H9 (cell line): ENCODE data around the gene LRRFIP2. TPM values are rescaled to one million over a fixed set of nuclear protein-coding genes. Genes with fewer than 3 reads are reported as not detected.

Experiments
- DNase-seq: peaks from one replicate; pipeline ENCODE4 v3.0.0-alpha.2; 2017
- H2AFZ ChIP-seq: one replicate; pipeline ENCODE4 v1.6.1; 2013; ENCODE audit warnings: mild to moderate bottlenecking, low read length, control low read depth, moderate library complexity
- H2AK5ac ChIP-seq: 2 replicates; pipeline ENCODE4 v1.6.1; 2013; ENCODE audit warnings: low read length, control low read depth, mixed read lengths; ENCODE audit not compliant: insufficient read length
- H2BK120ac ChIP-seq: one replicate; pipeline ENCODE4 v1.6.1; 2013; ENCODE audit warnings: low read depth, mild to moderate bottlenecking, low read length, control low read depth, inconsistent platforms; ENCODE audit not compliant: poor library complexity, severe bottlenecking
- H2BK12ac ChIP-seq: 2 replicates; pipeline ENCODE4 v1.6.1; 2013; ENCODE audit warnings: low read length, control low read depth, mixed read lengths, low read depth; ENCODE audit not compliant: insufficient read length
- H2BK15ac ChIP-seq: 2 replicates; pipeline ENCODE4 v1.6.1; 2013; ENCODE audit warnings: low read depth, low read length, control low read depth
- H2BK20ac ChIP-seq: one replicate; pipeline ENCODE4 v1.6.1; 2013; ENCODE audit warnings: low read depth, mild to moderate bottlenecking, low read length, control low read depth, inconsistent platforms; ENCODE audit not compliant: poor library complexity, severe bottlenecking
- H2BK5ac ChIP-seq: 2 replicates; pipeline ENCODE4 v1.6.1; 2013; ENCODE audit warnings: low read length, control low read depth, mixed read lengths; ENCODE audit not compliant: insufficient read length
- H3K14ac ChIP-seq: 2 replicates; pipeline ENCODE4 v1.6.1; 2013; ENCODE audit warnings: low read length, control low read depth; ENCODE audit not compliant: insufficient read depth
- H3K18ac ChIP-seq: 2 replicates; pipeline ENCODE4 v1.6.1; 2013; ENCODE audit warnings: low read depth, mild to moderate bottlenecking, mixed read lengths, low read length, control low read depth; ENCODE audit not compliant: insufficient read length
- H3K23ac ChIP-seq: 2 replicates; pipeline ENCODE4 v1.6.1; 2013; ENCODE audit warnings: low read length, control low read depth, mixed read lengths, low read depth; ENCODE audit not compliant: insufficient read length
- H3K23me2 ChIP-seq: 2 replicates; pipeline ENCODE4 v1.6.1; 2013; ENCODE audit warnings: low read depth, mild to moderate bottlenecking, mixed read lengths, low read length, control low read depth; ENCODE audit not compliant: insufficient read length, poor library complexity, severe bottlenecking
- H3K27ac ChIP-seq: 2 replicates; pipeline ENCODE4 v1.5.1; 2013; ENCODE audit warnings: low read length, control low read depth, mixed read lengths, low read depth; ENCODE audit not compliant: insufficient read length
- H3K27me3 ChIP-seq: 2 replicates; pipeline ENCODE4 v1.6.1; 2013; ENCODE audit warnings: low read length, control low read depth, inconsistent platforms; ENCODE audit not compliant: insufficient read depth
- H3K4ac ChIP-seq: 2 replicates; pipeline ENCODE4 v1.6.1; 2013; ENCODE audit warnings: low read depth, mild to moderate bottlenecking, control low read depth, inconsistent platforms, low read length, moderate library complexity
- H3K4me1 ChIP-seq: 2 replicates; pipeline ENCODE4 v1.6.1; 2013; ENCODE audit warnings: low read length, control low read depth, inconsistent platforms; ENCODE audit not compliant: insufficient read depth
- H3K4me2 ChIP-seq: 2 replicates; pipeline ENCODE4 v1.6.1; 2013; ENCODE audit warnings: low read length, control low read depth, mixed read lengths; ENCODE audit not compliant: insufficient read length, insufficient read depth
- H3K56ac ChIP-seq: 2 replicates; pipeline ENCODE4 v1.6.1; 2013; ENCODE audit warnings: low read depth, mild to moderate bottlenecking, mixed read lengths, low read length, control low read depth; ENCODE audit not compliant: insufficient read length
- H3K79me1 ChIP-seq: 2 replicates; pipeline ENCODE4 v1.6.1; 2013; ENCODE audit warnings: low read depth, mild to moderate bottlenecking, moderate library complexity, low read length, control low read depth, inconsistent platforms; ENCODE audit not compliant: insufficient read depth, poor library complexity, severe bottlenecking
- H3K79me2 ChIP-seq: 2 replicates; pipeline ENCODE4 v1.6.1; 2013; ENCODE audit warnings: low read length, control low read depth, inconsistent platforms; ENCODE audit not compliant: insufficient read depth
- H3K9ac ChIP-seq: 2 replicates; pipeline ENCODE4 v1.6.1; 2013; ENCODE audit warnings: low read length, control low read depth, mixed read lengths; ENCODE audit not compliant: insufficient read length; ENCODE audit errors: extremely low read depth
- H3K9me3 ChIP-seq: one replicate; pipeline ENCODE4 v1.6.1; 2013; ENCODE audit warnings: low read depth, low read length, inconsistent platforms; ENCODE audit not compliant: control insufficient read depth
- H3T11ph ChIP-seq: one replicate; pipeline ENCODE4 v1.6.1; 2013; ENCODE audit warnings: mild to moderate bottlenecking, low read length, control low read depth, inconsistent platforms
- H4K20me1 ChIP-seq: one replicate; pipeline ENCODE4 v1.6.1; 2013; ENCODE audit not compliant: control insufficient read depth, insufficient read length, insufficient read depth
- H4K5ac ChIP-seq: 2 replicates; pipeline ENCODE4 v1.6.1; 2013; ENCODE audit warnings: low read depth, mild to moderate bottlenecking, mixed read lengths, low read length, control low read depth; ENCODE audit not compliant: insufficient read length
- H4K8ac ChIP-seq: replicated peaks from 2 replicates; pipeline ENCODE4 v1.6.1; 2013; ENCODE audit warnings: low read length, control low read depth, mixed read lengths, low read depth; ENCODE audit not compliant: insufficient read length
- H4K91ac ChIP-seq: 2 replicates; pipeline ENCODE4 v1.6.1; 2013; ENCODE audit warnings: low read depth, mild to moderate bottlenecking, moderate library complexity, mixed read lengths, low read length, control low read depth; ENCODE audit not compliant: insufficient read length
- H3K27ac Mint-ChIP-seq, 3 experiments: 2 replicates in 2 of 3; 3 replicates in 1 of 3; pipeline ENCODE4 v1.8.0; 2020 to 2021; ENCODE audit warnings: mixed read lengths in 3 of 3, mild to moderate bottlenecking in 1 of 3, moderate library complexity in 1 of 3
- H3K27me3 Mint-ChIP-seq: 2 replicates; pipeline ENCODE4 v1.8.0; 2021; ENCODE audit warnings: low read depth, mild to moderate bottlenecking, moderate library complexity, mixed read lengths
- H3K36me3 Mint-ChIP-seq, 3 experiments: 2 replicates in 2 of 3; 3 replicates in 1 of 3; pipeline ENCODE4 v1.8.0; 2020 to 2021; ENCODE audit warnings: low read depth in 3 of 3, mixed read lengths in 3 of 3; ENCODE audit not compliant: insufficient read depth in 1 of 3
- H3K4me1 Mint-ChIP-seq, 2 experiments: 2 replicates each; pipeline ENCODE4 v1.8.0; 2020; ENCODE audit warnings: mixed read lengths in 2 of 2
- H3K4me3 Mint-ChIP-seq, 2 experiments: 2 replicates in 1 of 2; 3 replicates in 1 of 2; pipeline ENCODE4 v1.8.0; 2020 to 2021; ENCODE audit warnings: mild to moderate bottlenecking in 2 of 2, mixed read lengths in 2 of 2, moderate library complexity in 1 of 2
- H3K9me3 Mint-ChIP-seq, 2 experiments: 2 replicates in 1 of 2; 3 replicates in 1 of 2; pipeline ENCODE4 v1.8.0; 2020; ENCODE audit warnings: mild to moderate bottlenecking in 2 of 2, mixed read lengths in 2 of 2, moderate library complexity in 1 of 2
- WGBS: extraction: QIAGEN DNeasy Blood & Tissue Kit; methylation state at CpG from one replicate; pipeline ENCODE4 v1.1.7; 2013; ENCODE audit warnings: missing lambda C conversion rate, low lambda C conversion rate, mixed read lengths; ENCODE audit not compliant: insufficient read length; ENCODE audit errors: extremely low coverage; 5-methylcytosine and 5-hydroxymethylcytosine counted together
- total RNA-seq: library from RNA; stranded (reverse); gene quantifications from 2 replicates; pipeline ENCODE4 v1.2.1, GENCODE V29; 2021
- TF ChIP-seq, protein P1 (sequence below): fragments of 200-600 bp; sonication (generic); conservative IDR thresholded peaks from 3 replicates; pipeline ENCODE4 v1.8.0; 2021; ENCODE audit warnings: antibody characterized with exemption, mild to moderate bottlenecking

The LRRFIP2 gene
- total RNA-seq, 1 experiment from 2014 or later = 30.7 TPM

DNA sequence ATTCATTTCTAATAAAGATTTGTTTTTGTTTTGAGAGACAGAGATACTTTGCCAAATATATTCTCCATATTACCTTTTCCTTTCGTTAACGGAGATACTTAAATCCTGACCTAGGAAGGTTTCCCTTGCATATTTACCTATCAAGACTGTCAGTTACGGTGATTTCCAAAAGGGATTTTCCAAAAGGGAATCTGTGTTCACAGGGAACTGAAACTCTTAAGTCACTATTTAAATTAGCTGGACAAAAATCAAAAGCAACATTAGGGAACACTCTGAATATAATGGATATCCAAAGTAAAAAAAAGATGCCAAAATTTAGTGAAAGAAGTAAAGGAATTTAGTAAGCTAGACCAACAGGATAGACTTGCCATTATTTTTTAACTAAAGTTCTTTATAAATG is 576 bp downstream of the LRRFIP2 start:
- Histone ChIP-seq H4K91ac (no peak overlapping the region), H3K14ac (no peak overlapping the region), H2BK15ac (no peak overlapping the region), H3T11ph (no peak overlapping the region), H3K4me1 (no peaks in the 10 kb centered on the region), H3K79me1 (no peaks in the 10 kb centered on the region), H3K9ac (no peak overlapping the region), H3K27ac (no peak overlapping the region), H4K5ac (no peak overlapping the region), H3K4ac (no peak overlapping the region), H2BK5ac (no peak overlapping the region), H3K18ac (no peak overlapping the region), H4K8ac (no peak overlapping the region), H3K9me3 (no peaks in the 10 kb centered on the region), H2BK120ac (no peak overlapping the region), H3K23ac (no peak overlapping the region), H3K4me2 (no peak overlapping the region), H2BK12ac (no peak overlapping the region), H3K23me2 (peaks cover 4% of the 10 kb centered on the region), H2AFZ (no peak overlapping the region), H2BK20ac (no peak overlapping the region), H4K20me1 (no peaks in the 10 kb centered on the region), H3K27me3 (no peaks in the 10 kb centered on the region), H2AK5ac (no peak overlapping the region), H3K79me2 (peaks cover 2% of the 10 kb centered on the region; the same call in 1 of the 2 replicates), H3K56ac (no peak overlapping the region)
- no peaks in the 10 kb centered on the region for H3K9me3 Mint-ChIP-seq
- no CpG with 5 or more reads among the region's 3 CpGs for WGBS
- H3K27ac Mint-ChIP-seq = no peak overlapping the region
- peak overlapping the region in 1 of 2 experiments; percentile 38; a peak in 1 of 5 replicates for H3K4me3 Mint-ChIP-seq
- DNase-seq = no peak
- H3K27me3 Mint-ChIP-seq = no peaks in the 10 kb centered on the region
- H3K36me3 Mint-ChIP-seq = peaks cover 0 to 5% (median 5%) of the 10 kb centered on the region in 3 experiments; a peak in 3 of 7 replicates
- H3K4me1 Mint-ChIP-seq = peaks cover 21% of the 10 kb centered on the region in 2 experiments
- TF ChIP-seq, protein P1, sequence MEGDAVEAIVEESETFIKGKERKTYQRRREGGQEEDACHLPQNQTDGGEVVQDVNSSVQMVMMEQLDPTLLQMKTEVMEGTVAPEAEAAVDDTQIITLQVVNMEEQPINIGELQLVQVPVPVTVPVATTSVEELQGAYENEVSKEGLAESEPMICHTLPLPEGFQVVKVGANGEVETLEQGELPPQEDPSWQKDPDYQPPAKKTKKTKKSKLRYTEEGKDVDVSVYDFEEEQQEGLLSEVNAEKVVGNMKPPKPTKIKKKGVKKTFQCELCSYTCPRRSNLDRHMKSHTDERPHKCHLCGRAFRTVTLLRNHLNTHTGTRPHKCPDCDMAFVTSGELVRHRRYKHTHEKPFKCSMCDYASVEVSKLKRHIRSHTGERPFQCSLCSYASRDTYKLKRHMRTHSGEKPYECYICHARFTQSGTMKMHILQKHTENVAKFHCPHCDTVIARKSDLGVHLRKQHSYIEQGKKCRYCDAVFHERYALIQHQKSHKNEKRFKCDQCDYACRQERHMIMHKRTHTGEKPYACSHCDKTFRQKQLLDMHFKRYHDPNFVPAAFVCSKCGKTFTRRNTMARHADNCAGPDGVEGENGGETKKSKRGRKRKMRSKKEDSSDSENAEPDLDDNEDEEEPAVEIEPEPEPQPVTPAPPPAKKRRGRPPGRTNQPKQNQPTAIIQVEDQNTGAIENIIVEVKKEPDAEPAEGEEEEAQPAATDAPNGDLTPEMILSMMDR = no peak
